GM10248 (cell line): Measurements from ENCODE around the gene CENPK.
"Not testable (repeated sequence)": the region's sequence is repeated elsewhere in the genome, so short reads cannot be mapped to it uniquely, and the experiment has no call there.

Experiments used
- CTCF ChIA-PET: fragments of 300-600 bp; sonication (Branson Sonifier 250); formaldehyde crosslinking; extraction: SDS; loops from one replicate; lab custom pipeline; 2021; ENCODE audit warnings: antibody characterized with exemption; lab: Yijun Ruan, JAX
- POLR2A ChIA-PET: fragments of 350-650 bp; sonication (Branson Sonifier 250); formaldehyde crosslinking; extraction: SDS; loops from one replicate; lab custom pipeline; 2020; ENCODE audit warnings: antibody characterized with exemption; lab: Yijun Ruan, JAX
- DNase-seq: peaks from one replicate; pipeline ENCODE4 v3.0.0; 2012; ENCODE audit errors: extremely low spot score
- TF ChIP-seq, protein P1 (sequence below): IDR thresholded peaks from 2 replicates; pipeline ENCODE4 v1.5.1; 2012; ENCODE audit warnings: mild to moderate bottlenecking, low read depth; ENCODE audit errors: extremely low read depth, missing control alignments, control extremely low read depth

The CENPK gene

DNA sequence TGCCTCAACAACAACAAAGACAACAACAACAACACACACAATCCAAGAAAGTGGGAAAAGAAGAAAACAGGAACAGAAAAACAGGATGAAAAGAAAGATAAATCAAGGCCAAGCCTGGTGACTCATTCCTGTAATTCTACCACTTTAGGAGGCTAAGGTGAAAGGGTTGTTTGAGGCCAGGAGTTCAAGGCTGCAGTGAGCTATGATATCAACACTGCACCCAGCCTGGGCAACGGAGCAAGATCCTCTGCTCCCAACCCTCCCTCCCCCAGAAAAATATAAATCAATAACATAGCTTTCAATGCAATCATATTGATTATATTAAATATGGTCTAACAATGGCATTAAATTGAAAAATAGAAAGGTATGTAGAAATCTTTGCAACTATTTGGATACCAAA is 32.1 kb downstream of the CENPK start:
- DNase-seq: no peak
- CTCF ChIA-PET: interaction anchor here (2.0 kb wide), 1 partner anchor 12 kb away, joined by 4 read pairs; no protein-coding TSS in a partner anchor
- TF ChIP-seq, protein P1, sequence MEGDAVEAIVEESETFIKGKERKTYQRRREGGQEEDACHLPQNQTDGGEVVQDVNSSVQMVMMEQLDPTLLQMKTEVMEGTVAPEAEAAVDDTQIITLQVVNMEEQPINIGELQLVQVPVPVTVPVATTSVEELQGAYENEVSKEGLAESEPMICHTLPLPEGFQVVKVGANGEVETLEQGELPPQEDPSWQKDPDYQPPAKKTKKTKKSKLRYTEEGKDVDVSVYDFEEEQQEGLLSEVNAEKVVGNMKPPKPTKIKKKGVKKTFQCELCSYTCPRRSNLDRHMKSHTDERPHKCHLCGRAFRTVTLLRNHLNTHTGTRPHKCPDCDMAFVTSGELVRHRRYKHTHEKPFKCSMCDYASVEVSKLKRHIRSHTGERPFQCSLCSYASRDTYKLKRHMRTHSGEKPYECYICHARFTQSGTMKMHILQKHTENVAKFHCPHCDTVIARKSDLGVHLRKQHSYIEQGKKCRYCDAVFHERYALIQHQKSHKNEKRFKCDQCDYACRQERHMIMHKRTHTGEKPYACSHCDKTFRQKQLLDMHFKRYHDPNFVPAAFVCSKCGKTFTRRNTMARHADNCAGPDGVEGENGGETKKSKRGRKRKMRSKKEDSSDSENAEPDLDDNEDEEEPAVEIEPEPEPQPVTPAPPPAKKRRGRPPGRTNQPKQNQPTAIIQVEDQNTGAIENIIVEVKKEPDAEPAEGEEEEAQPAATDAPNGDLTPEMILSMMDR: no peak
- POLR2A ChIA-PET: no interaction called here

DNA sequence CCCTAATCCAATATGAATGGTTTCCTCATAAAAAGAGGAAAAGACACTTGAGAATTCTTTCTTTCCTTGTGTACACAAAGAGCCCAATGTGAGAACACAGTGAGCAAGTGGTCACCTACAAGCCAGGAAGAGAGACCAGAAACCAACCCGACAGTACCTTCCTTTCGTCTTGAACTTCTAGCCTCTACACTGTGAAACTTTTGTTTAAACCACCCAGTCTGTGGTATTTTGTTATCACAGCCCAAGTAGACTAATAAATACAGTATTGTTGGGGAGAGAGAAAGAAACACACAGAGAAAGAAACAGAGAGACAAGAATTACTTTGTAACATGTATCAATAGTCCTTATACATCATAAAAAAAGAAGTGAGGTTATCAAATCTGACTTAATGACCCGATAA is 37.2 kb downstream of the CENPK start:
- no peak for DNase-seq
- ChIA-PET CTCF (interaction anchor here (1.1 kb wide), 1 partner anchor 8 kb away, joined by 3 read pairs; no protein-coding TSS in a partner anchor), POLR2A (no interaction called here)
- TF ChIP-seq, protein P1: no peak

DNA sequence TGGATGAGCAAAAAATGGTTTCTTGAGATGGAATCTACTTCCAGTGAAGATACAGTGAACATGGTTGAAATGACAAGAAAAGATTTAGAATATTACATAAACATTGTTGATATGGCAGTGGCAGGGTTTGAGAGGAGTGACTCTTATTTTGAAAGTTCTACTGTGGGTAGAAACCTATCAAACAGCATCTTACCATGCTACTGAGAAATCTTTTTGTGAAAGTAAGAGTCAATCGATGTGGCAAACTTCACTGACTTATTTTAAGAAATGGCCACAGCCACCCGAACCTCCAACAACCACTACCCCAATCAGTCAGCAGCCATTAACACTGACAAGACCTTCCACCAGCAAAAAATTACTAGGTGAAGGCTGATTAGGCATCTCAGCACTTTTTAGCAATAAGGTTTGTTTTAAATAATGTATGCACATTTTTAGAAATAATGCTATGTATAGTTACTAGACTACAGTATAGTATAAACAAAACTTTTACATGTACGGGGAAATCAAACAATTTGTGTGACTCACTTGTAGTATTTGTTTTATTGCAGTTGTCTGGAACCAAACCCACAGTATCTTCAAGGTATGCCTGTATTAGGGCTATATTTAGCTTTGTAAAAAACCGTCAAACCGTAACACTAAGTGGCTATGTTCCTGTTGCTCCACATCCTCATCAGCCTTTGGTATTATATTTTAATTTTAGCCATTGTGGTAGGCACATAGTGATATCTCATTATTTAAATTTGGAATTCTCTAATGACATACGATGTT is 50.6 kb downstream of the CENPK start:
- DNase-seq: no peak
- CTCF ChIA-PET: no interaction called here
- POLR2A ChIA-PET: no interaction called here
- TF ChIP-seq, protein P1: no peak

DNA sequence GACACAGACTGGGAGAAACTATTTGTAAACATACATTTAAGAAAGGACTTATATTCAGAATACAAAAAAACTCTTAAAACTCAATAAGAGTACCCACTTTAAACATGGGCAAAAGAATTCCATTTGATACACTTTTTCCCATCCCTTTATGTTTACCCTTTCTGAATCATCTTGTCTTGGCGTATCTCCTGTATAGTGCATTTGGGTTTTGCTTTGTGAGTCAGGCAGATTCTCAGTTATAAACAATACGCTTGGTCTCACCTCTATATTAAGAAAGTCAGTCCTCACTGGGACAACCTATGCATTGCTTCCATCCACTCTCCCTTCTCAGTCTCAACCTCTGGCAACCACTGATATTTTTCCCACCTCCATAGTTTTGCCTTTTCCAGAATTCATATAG is 54.0 kb downstream of the CENPK start:
- DNase-seq: no peak
- TF ChIP-seq, protein P1: no peak
- CTCF ChIA-PET: interaction anchor here (1.7 kb wide), 1 partner anchor 12 kb away, joined by 3 read pairs; no protein-coding TSS in a partner anchor
- POLR2A ChIA-PET: no interaction called here

DNA sequence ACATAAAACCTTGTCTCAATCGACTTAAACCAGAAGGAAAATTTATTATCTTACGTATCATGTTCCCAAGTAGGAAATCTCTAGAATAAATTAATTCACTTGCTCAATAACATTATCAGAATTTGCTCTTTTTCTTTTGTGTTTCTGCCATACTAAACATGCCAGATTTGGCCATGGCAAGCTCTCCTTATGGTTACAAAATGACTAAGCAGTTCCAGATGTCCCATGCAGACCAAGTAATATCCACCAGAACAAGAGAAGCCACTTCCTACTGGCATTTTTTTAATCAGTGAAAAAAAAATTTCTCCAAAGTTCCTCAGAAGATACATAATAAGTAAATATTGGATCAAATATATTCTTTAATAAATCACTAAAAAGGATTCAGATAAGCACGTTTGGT is 56.0 kb downstream of the CENPK start:
- ChIA-PET POLR2A (no interaction called here), CTCF (interaction anchor here (0.9 to 1.2 kb wide), 4 partner anchors 12 to 23 kb away, joined by 3 to 4 read pairs (median 3); no protein-coding TSS in a partner anchor)
- TF ChIP-seq, protein P1: no peak
- DNase-seq: no peak

DNA sequence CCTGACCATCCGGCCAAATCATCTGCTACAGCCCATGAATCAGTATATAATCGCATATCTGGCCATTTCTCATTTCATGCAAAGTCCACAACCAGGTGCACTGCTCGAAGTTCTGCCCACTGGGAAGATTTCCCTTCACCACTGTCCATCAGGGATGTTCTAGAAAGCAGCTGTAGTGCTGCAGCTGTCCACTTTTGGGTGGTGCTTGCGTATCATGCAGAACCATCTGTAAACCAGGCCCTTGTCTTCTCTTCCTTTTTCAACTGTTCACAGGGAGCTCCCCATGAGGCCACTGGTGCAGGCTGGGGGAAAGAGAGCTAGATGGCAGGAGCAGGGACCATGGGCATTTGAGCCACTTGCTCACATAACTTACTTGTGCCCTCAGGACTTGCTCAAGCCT is 73.8 kb downstream of the CENPK start:
- DNase-seq: no peak
- CTCF ChIA-PET: interaction anchor here (2.0 kb wide), 1 partner anchor 678 kb away, joined by 5 read pairs; no protein-coding TSS in a partner anchor
- POLR2A ChIA-PET: no interaction called here
- TF ChIP-seq, protein P1: no peak

DNA sequence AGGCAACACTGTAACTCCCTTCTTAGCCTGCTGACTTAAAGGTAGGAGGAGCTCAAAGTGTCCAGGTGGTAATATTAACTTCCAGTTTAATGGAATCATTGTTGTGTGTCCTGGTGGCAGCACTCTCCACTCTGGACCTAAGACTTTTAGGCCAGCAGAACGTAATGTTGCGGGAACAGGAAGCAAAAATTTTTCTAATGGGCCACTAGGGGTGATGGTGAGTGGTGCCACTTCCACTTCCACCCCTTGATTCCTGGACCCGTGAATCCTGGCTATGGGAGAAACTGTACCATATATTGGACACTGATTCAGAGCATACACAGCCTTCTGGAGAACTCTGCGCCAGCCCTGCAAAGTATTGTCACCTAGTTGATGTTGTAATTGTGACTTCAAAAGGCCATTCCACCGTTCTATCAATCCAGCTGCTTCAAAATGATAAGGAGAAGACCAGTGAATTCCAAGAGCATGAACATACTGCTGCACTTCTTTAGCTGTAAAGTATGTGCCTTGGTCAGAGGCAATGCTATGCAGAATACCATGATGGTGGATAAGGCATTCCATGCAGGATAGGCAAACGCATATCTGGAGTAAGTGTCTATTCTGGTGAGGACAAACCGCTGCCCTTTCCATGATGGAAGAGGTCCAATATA is 74.8 kb downstream of the CENPK start:
- CTCF ChIA-PET: interaction anchor here (2.0 kb wide), 1 partner anchor 677 kb away, joined by 5 read pairs; no protein-coding TSS in a partner anchor
- DNase-seq, POLR2A ChIA-PET: not testable (repeated sequence)

DNA sequence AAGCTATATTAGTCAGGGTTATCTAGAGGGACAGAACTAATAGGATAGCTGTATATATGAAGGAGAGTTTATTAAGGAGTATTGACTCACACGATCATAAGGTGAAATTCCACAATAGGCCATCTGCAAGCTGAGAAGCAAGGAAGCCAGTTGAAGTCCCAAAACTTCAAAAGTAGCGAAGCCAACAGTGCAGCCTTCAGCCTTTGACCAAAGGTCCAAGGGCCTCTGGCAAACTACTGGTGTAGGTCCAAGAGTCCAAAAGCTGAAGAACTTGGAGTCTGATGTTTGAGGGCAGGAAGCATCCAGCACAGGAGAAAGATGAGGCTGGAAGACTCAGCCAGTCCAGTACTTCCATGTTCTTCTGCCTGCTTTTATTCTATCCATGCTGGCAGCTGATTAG is 76.2 kb downstream of the CENPK start:
- CTCF ChIA-PET: interaction anchor here (0.9 to 1.2 kb wide), 4 partner anchors 275 to 676 kb away, joined by 3 read pairs; no protein-coding TSS in a partner anchor
- DNase-seq, POLR2A ChIA-PET: not testable (repeated sequence)
